HG02678 (cell line): ENCODE data around the gene TNS1.

ENCODE experiments used
- ATAC-seq: cut with Tn5 transposase; IDR thresholded peaks from one replicate; pipeline ENCODE4 v1.9.1; 2021; ENCODE audit warnings: mild to moderate bottlenecking, moderate library complexity; ENCODE audit not compliant: unreplicated experiment

The TNS1 gene

DNA sequence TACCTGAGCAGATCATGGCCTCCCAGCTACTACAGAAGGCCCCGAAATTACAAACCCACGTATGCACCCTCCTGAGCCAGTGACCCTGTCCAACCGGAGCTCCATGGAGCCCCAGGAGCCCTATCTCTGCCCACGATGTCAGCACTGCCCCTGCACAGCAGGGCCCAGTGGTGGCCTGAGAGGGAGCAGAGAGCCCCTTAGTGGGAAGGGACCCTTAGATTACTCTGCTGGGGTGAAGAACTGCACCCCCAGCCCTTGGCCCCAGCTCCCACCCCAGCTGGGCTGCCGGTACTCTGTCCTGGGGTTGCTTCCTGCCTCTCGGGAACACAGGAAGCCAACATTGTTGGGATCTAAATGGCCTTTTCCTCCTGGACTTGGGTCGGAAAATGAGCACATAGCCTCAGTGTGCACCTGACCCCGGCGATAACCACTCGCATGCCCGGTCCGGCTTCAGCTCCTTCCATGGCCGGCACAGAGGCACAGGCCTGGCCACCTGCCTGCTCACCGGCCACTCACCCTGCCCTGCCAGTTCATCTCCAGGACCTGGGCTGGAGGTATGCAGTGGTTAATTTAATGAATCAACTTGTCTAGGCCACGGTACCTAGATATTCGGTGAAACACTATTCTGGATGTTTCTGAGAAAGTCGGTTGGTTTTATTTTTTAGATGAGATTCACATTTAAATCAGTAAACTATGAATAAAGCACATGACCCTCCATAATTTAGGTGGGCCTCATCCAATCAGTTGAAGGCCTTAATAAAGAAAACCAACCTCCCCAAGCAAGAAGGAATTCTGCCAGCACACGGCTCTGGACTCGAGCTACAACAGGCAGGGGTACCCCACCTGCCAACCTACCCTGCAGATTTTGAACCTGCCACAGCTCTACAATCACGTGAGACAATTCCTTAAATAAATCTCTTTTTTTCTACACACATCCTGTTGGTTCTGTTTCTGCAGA is 19.2 kb downstream of the TNS1 start:
- no peak for ATAC-seq

- ATAC-seq, result no peak
These were observed 20.8 kb downstream of the TNS1 start for GRCh38 chr2:217981971-217982370.

GRCh38 chr2:217981084-217981730 is 21.6 kb downstream of the TNS1 start:
- no peak for ATAC-seq

- ATAC-seq, result no peak
These were observed 22.2 kb downstream of the TNS1 start for GRCh38 chr2:217980591-217980990.

- no peak for ATAC-seq
These were observed 22.8 kb downstream of the TNS1 start for GRCh38 chr2:217980036-217980435.

DNA sequence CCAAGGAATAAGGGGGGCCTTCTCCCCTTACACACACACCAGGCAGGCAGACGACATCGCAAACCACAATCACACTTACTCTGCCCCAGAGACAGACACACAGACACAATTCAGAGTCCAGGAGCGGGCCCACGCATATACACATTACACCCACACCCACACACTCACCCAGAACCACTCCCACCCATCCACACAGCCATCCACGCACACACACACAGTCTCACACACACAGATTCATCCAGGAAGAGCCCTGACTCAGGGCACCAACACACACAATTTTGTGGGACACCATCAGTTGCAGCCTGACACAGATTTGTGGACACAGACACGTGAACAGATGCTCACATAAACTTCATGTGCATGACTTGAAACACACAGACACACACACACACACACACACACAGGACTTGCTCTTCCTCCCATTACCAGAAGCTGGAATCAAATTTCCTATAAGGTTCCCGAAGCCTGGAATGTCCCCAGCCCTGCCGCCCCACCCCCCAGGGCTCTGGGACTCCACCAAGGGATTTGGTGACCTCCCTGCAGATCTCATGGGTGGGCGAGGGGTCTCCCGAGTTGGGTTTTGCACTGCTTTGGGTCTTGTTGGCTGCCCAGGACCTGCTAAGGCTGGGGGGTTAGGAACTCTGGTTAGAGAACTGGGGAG is 23.5 kb downstream of the TNS1 start:
- no peak for ATAC-seq

DNA sequence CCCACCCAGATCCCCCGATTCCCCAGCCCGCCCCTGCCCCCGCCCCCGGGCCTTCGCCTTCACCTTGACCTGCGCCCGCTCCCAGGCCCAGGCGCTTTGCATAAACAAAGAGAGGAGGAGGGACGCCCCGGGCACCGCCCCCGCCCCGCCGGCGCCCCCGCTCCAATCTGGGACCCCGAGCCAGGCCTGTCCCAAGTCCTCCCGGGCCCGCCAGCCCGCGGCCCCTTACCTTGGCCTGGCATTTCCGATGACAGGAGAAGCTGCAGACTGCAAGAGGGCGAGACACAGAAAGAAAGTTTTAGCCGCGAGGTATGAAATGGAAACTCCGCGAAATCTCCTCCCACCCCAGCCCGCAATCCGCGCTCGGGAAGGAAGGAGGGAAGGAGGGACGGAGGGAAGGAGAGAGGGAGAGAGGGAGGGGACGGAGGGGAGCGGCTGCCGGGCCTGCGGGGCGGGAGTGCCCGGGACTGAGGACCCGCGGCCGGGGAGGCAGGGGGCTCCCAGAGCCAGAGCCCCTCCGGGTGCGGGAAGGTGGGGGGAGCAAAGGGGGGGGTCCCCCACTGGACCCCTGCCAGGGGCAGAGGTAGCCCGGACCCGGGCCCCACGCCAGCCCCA is 24.2 kb downstream of the TNS1 start:
- no peak for ATAC-seq

DNA sequence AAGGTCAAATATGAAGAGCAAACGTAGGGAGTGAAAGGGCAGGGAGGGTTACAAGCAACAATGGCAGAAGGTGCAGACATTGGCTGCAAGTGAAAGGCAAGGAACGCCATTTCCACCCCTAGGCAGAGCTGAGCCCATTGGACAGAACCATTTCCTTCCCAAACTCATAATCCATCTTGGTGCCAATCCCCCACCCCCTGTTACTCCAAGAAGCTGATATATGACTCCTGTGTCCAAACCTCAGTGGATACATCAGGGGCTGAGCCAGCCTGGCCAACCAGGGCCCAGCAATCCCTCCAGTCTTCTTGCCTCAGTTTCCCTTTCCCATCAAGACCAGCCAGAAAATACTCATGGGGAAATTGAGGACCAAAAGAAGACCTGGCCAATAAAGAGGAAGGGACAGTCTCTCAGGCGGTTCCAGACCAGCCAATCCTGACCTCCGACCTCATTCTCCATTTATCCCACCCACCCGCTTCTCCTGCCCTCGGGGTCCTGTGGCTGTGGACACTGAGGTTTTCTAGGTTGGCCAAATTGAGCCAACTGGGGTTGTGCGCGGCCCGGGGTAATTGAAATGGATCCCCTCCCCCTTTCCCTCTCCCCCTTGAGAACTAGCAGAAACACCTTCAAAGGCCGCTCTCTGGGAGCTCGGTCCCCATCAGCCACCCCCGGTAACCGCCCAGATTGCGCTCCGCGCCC is 24.8 kb downstream of the TNS1 start:
- no peak for ATAC-seq

GRCh38 chr2:217976301-217976700 is 26.5 kb downstream of the TNS1 start:
- ATAC-seq, result no peak

- no peak for ATAC-seq
These were observed 27.2 kb downstream of the TNS1 start for GRCh38 chr2:217975626-217976025.

GRCh38 chr2:217974389-217975005 is 28.3 kb downstream of the TNS1 start:
- no peak for ATAC-seq

DNA sequence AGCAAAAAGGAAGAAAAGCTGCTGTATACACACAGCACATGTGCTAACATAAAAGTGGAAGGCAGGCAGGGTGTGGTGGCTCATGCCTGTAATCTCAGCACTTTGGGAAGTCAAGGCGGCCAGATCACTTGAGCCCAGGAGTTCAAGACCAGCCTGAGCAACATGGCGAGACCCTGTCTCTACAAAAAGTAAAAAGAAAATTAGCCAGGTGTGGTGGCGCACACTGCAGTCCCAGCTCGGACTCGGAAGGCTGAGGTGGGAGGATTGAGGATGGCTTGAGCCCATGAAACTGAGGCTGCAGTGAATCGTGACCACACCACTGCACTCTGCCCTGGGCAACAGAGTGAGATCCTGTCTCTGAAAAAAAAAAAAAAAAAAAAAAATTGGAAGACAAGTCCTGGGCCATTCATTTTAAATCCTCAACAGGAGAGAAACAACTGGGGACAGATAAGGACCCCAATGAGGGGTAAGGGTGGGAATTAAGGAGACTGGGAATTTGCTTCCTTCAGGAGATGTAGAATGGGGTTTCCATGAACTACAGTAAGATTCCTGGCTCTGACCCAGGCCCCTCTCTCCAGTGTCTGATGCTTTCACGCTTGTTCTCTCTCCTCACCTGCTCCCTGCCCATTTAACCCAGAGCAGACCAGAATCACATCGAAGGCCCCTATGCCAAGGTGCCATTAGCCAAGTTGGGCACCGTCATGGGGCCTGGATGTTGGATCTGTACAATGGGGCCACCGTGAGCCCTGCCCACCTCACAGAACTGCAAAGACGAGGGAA is 29.6 kb downstream of the TNS1 start:
- ATAC-seq, result no peak

GRCh38 chr2:217972490-217972889 is 30.3 kb downstream of the TNS1 start:
- no peak for ATAC-seq

- no peak for ATAC-seq
These were observed 30.8 kb downstream of the TNS1 start for GRCh38 chr2:217972037-217972436.

GRCh38 chr2:217971166-217971565 is 31.6 kb downstream of the TNS1 start:
- no peak for ATAC-seq

DNA sequence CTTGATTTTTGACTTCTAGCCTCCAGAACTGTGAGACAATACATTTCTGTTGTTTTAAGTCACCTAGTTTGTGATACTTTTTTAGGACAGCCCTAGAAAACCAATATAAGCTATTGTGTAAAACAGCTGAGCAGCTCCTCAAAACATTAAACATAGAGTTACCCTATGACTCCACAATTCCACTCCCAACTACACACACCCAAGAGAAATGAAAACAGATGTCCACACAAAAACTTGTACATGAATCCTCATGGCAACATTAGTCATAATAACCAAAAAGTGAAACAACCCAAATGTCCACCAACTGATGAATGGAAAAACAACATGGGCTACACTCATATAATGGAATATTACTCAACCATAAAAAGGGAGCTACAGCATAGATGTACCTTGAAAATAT is 32.6 kb downstream of the TNS1 start:
- no peak for ATAC-seq

GRCh38 chr2:217969588-217969987 is 33.2 kb downstream of the TNS1 start:
- no peak for ATAC-seq

DNA sequence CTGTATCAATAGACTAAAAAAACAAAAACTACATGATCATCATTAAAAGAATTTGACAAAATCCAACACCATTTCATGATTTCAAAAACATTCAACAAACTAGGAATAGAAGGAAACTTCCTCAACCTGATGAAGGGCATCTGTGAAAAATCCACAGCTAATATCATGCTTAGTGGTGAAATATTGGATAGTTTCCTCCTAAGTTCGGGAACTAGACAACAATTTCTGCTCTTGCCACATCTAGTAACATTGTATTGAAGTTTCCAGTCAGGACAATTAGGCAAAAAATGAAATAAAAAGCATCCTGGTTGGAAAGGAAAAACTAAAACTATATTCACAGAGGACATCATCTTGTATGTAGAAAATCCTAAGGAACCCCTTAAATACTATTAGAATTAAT is 34.8 kb downstream of the TNS1 start:
- no peak for ATAC-seq

DNA sequence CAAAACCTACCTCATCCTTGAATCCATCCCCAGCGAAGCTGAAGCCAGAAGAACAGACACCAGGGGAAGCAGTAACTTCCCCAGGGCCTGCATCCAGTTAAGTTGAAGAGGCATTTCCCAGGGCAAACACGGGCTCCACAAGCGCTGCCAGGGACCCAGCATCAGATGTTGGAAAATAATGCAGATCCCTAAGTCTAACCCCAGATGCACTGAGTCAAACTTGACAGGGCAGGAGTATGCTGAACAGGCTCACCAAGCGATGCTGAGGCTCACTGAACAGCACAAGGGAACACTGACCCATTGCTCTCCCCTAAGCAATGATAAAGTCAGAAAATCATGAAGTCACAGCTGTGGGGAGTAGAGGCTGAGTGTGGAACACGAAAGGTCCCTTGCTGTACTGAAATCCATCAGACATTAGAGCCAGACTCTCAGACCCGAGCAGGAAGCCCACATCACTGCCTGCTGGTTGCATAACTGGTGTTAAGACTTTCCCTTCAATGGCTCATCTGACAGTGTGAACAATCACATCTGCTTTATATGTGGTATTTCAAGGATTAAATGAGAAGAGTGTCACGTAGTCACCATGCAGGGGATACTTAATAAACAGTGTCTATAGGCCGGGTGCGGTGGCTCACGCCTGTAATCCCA is 36.2 kb downstream of the TNS1 start:
- no peak for ATAC-seq
